ENCODE results near the gene KRT39.
"Not testable (repeated sequence)": the region's sequence is repeated elsewhere in the genome, so short reads cannot be mapped to it uniquely, and the experiment has no call there.

KRT39 gene

GRCh38 chr17:40966848-40967247, at the start of gene KRT39:
TSS of gene KRT39 (minus strand) at chr17:40966948. CDS start at chr17:40966856, 92 bp downstream.
- DNase-seq (ENCODE audit: low read depth, low spot score) = no peak

DNA sequence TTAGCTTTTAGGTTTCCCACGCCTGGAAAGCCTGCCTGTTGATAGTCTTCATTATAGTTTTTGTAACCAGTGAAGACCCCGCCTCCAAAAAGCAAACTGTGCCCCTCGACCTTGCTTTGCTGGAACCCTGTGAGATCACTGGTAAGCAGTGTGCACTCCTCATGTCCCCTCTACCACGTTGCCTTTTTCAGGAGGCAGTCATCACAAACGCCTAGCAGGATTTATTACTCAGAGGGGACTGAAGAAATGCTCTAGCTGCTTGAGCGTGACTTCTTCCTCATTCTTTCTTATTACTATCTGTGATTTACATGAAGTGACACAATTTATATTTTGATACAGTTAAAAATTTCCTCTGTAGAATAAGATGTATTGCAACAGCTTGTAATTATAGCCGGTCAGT, 48.7 kb upstream of the KRT39 start:
- DNase-seq (ENCODE audit: low read depth, low spot score) = no peak
- no peak overlapping the region for H3K27ac ChIP-seq

More at GRCh38 chr17:40966848-40967247, at the start of gene KRT39:
- no peak within 1 kb of the TSS for H3K27ac ChIP-seq

- DNase-seq (ENCODE audit: low read depth, low spot score) = no peak
Measured at GRCh38 chr17:41013606-41014005, 46.9 kb upstream of the KRT39 start.

DNA sequence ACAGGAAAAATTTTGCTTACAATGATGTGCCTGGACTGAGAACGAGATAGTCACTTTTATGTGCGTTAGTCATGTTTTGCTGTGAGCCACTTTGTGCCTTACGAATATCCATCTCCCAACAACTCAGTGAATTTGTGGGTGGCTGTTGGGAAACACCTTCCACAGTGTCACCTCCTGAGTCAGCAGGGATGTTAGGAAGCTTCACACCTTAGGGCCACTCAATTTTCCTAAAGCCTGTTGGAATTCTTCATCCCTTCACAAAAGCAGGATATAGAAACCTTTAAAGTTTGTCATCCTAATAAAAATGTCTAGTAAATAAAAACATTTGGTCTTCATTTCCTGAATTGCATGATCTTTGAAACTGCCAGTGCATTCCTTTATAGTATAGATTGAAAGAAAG, 46.4 kb upstream of the KRT39 start:
- DNase-seq (ENCODE audit: low read depth, low spot score) = no peak
- no peak overlapping the region for H3K27ac ChIP-seq

More at GRCh38 chr17:41013606-41014005, 46.9 kb upstream of the KRT39 start:
- H3K27ac ChIP-seq = no peak overlapping the region

DNA sequence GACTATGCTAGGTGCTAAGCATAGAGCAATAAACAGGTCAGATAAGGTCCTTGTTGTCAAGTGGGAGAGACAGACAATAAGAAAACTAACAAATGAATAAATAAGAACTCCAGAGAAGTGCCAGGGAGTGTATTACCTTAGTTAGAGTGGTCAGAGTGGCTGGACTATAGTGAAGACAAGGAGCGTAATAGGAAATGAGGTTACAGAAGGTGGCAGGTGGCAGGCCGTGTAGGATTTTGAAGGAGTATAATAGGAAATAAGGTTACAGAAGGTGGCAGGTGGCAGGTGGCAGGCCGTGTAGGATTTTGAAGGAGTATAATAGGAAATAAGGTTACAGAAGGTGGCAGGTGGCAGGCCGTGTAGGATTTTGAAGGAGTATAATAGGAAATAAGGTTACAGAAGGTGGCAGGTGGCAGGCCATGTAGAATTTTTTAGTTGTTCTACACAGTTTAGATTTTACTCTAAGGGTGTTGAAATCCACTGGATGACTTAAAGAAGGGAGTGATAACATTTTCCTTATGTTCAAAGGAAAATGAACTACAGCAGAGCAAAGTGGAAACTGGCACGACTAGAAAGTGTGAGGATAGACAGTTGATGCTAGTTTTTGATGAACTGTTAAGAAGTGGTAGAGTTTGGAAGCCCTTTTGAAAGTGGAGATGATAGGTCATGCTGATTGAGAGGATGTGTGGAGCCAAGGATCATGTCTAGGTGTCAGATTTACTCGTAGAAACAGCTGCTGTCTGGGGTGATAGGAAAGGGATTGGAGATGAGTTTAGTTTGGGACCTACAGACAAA, 45.8 kb upstream of the KRT39 start:
- H3K27ac ChIP-seq = no peak overlapping the region
- DNase-seq (ENCODE audit: low read depth, low spot score) = no peak

DNA sequence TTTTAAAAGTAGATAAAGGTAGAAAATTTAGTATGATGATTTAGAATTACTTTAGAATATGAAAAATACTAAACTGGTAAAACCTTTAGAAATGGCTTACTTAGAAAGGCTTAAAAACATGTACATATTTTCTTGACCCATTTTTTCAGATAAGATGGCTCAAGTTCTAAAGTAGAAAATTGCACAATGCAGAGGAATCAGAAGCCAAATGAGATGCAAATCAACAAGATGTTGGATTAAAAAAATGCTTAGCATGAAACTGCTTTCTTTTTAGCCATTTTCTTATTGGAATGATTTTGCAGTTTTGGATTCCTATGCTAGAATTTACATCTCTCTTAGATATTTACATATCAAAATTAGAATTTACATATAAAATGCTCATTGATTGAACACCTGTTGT, 43.7 kb upstream of the KRT39 start:
- no peak overlapping the region for H3K27ac ChIP-seq
- DNase-seq (ENCODE audit: low read depth, low spot score) = no peak

GRCh38 chr17:41009936-41010335, 43.2 kb upstream of the KRT39 start:
- no peak for DNase-seq (ENCODE audit: low read depth, low spot score)
- no peak overlapping the region for H3K27ac ChIP-seq

DNA sequence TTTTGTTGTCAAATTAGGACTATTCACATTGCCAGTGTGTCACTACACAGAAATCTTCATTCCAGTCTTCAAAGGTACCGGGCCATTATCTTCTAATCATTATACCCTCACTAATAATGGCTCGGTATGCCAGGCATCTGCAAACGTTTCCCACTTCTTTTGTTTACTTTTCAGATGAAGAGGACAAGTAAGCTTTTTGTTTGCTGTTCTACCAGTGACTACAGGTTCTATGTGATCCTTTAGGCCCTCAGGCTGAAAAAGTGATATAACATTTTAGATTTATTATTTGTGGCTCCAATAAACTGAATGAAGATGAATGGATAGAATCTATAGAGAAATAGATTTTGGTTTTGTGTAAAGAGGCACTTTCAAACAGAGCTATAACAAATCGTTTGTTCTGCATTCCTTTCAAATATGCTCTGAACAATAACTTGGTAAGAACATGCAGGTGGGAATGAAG, 42.6 kb upstream of the KRT39 start:
- H3K27ac ChIP-seq = no peak overlapping the region
- no peak for DNase-seq (ENCODE audit: low read depth, low spot score)

DNA sequence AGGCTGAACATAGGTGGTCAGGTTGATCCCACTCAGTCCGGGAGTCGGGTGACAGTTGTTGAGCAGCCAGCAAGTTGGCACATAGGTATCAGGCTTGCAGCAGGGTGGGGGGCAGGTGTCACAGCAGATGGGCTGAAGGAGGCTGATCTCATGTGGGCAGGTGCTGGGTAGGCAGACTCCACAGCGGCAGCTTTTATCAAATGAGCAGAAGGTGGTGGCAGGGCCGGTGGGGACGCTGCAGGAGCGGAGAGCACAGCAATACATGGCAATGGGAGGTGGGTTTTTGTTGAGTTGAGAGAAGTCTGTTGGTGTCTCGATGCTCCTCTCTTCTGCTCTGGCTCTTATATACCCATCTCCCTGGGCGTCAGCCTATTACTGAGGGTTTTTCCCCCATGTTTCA, 42.1 kb upstream of the KRT39 start, which contains the start of gene KRTAP3-1:
Gene KRTAP3-1 (minus strand): TSS at position 318 of the 400 bp plus-strand sequence. CDS start 54 bp downstream, at position 264.
- no peak within 1 kb of the TSS for H3K27ac ChIP-seq
- no peak for DNase-seq (ENCODE audit: low read depth, low spot score)

GRCh38 chr17:41004397-41004796, 37.6 kb upstream of the KRT39 start:
- DNase-seq (ENCODE audit: low read depth, low spot score) = no peak

GRCh38 chr17:41003926-41004325, 37.2 kb upstream of the KRT39 start:
- no peak overlapping the region for H3K27ac ChIP-seq
- DNase-seq (ENCODE audit: low read depth, low spot score) = no peak

More at GRCh38 chr17:41004397-41004796, 37.6 kb upstream of the KRT39 start:
- no peak overlapping the region for H3K27ac ChIP-seq

- no peak for DNase-seq (ENCODE audit: low read depth, low spot score)
- H3K27ac ChIP-seq = peak overlapping the region; percentile 32
Measured at GRCh38 chr17:41002814-41003213, 36.1 kb upstream of the KRT39 start.

DNA sequence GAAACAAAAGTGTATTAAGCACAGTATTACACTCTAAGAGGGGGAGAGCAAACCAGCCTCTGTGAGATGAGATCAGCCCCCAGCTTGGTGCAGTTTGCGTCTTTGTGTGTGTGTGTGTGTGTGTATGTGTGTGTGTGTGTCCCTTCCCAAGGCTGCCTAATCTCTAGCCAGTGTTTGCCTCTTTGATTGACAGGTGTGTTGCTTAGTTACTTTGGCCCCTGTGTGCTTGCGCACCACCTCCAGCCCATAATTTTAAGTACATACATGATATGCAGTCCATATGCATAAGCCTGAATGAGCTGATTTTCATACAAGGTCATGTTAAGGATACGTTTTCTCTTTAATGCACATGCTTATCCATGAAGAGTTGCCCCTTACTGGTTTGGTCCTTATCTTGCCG, 35.0 kb upstream of the KRT39 start:
- no peak for DNase-seq (ENCODE audit: low read depth, low spot score)
- no peak overlapping the region for H3K27ac ChIP-seq

DNA sequence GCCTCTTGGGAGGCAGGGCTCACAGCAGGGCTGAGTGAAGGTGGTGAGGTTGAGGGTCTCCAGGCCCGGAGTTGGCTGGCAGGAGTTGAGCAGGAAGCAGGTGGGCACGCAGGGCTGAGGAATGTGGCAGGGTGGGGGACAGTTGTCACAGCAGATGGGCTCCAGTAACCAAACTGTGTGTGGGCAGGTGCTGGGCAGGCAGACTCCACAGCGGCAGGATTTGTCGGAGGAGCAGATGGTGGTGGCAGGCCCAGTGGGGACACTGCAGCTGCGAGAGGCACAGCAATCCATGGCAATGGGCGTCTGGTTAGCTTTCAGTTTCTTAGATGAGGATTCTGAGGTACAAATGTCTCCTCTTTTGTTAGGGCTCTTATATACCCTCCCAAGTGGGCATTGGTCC, 32.8 kb upstream of the KRT39 start, which contains the start of gene KRTAP3-2:
Gene KRTAP3-2 (minus strand): TSS at position 344 of the 400 bp plus-strand sequence. CDS start 53 bp downstream, at position 291.
- not testable (repeated sequence) for H3K27ac ChIP-seq; DNase-seq (ENCODE audit: low read depth, low spot score)

- H3K27ac ChIP-seq = no peak overlapping the region
- DNase-seq (ENCODE audit: low read depth, low spot score) = no peak
Measured at GRCh38 chr17:40997361-40997760, 30.6 kb upstream of the KRT39 start.

- no peak for DNase-seq (ENCODE audit: low read depth, low spot score)
Measured at GRCh38 chr17:40996829-40997228, 30.1 kb upstream of the KRT39 start.

GRCh38 chr17:40995116-40995515, 28.4 kb upstream of the KRT39 start:
- no peak for DNase-seq (ENCODE audit: low read depth, low spot score)
- no peak overlapping the region for H3K27ac ChIP-seq

More at GRCh38 chr17:40996829-40997228, 30.1 kb upstream of the KRT39 start:
- no peak overlapping the region for H3K27ac ChIP-seq

DNA sequence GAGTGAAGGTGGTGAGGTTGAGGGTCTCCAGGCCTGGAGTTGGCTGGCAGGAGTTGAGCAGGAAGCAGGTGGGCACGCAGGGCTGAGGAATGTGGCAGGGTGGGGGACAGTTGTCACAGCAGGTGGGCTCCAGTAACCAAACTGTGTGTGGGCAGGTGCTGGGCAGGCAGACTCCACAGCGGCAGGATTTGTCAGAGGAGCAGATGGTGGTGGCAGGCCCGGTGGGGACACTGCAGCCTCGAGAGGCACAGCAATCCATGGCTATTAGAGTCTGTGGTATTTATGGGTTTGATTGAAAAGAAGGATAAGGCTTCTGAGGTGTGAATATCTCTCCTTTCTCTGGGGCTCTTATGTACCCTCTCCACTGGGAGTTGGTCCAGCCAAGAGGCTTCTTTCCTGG, 27.1 kb upstream of the KRT39 start, which contains the start of gene KRTAP3-3:
Gene KRTAP3-3 (minus strand): TSS at position 326 of the 400 bp plus-strand sequence. CDS start 67 bp downstream, at position 259.
- no peak for DNase-seq (ENCODE audit: low read depth, low spot score)
- H3K27ac ChIP-seq = no peak within 1 kb of the TSS

DNA sequence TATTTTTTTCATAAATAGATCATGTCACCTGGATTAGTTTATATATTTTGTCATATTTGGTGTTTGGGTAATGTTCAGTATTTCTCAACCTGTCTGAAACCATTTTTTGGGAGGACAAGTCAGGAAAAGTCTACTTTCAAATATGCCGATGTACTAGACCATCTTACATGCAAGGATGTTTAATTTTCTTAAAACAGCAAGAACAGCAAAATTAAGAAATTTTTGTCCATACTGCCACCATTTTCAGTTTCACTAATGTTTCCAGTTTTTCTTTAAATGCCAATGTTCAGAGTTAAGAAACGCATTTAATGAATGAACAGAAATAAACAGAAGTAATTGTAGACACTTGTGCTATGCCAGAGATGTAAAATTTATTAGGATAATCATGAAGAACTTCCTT, 26.3 kb upstream of the KRT39 start:
- no peak for DNase-seq (ENCODE audit: low read depth, low spot score)
- no peak overlapping the region for H3K27ac ChIP-seq

- DNase-seq (ENCODE audit: low read depth, low spot score) = no peak
- no peak overlapping the region for H3K27ac ChIP-seq
Measured at GRCh38 chr17:40992666-40993065, 25.9 kb upstream of the KRT39 start.

DNA sequence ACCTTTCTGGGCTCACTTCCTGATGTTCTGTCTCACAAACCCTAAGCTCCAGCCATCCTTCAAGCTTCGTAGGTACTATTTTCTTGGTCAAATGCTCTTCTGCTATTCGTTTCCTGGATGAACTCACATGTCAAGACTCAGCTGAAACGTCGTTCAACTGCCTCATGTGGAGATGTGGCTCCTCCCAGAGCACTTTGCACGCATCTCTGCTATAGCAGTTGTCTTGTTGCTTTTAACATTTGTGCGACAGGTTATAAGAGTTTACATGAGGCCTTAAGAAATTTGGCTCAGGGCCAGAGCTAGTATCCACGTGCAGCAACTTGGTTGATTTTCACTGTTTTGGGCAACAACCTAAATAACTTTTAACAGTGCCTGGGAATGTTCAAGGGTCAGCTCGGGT, 20.2 kb upstream of the KRT39 start:
- DNase-seq (ENCODE audit: low read depth, low spot score) = no peak
- no peak overlapping the region for H3K27ac ChIP-seq

- DNase-seq (ENCODE audit: low read depth, low spot score) = no peak
- no peak within 1 kb of the TSS for H3K27ac ChIP-seq
Measured at GRCh38 chr17:40984226-40984625, 17.5 kb upstream of the KRT39 start, which contains the start of gene KRT40. TSS of gene KRT40 (minus strand) at chr17:40984326. CDS start at chr17:40984273, 53 bp downstream.

All from epithelial cell of prostate (primary cell).